ENCODE data around the gene LNPEP. TPM values are rescaled to one million over a fixed set of nuclear protein-coding genes. Genes with fewer than 3 reads are reported as not detected.

The LNPEP gene
- total and polyA plus RNA-seq, 2 of the 13 experiments (the other 11 are each of a cell fraction or from before 2014, with no cell fraction given): 8.0 to 16.9 TPM

DNA sequence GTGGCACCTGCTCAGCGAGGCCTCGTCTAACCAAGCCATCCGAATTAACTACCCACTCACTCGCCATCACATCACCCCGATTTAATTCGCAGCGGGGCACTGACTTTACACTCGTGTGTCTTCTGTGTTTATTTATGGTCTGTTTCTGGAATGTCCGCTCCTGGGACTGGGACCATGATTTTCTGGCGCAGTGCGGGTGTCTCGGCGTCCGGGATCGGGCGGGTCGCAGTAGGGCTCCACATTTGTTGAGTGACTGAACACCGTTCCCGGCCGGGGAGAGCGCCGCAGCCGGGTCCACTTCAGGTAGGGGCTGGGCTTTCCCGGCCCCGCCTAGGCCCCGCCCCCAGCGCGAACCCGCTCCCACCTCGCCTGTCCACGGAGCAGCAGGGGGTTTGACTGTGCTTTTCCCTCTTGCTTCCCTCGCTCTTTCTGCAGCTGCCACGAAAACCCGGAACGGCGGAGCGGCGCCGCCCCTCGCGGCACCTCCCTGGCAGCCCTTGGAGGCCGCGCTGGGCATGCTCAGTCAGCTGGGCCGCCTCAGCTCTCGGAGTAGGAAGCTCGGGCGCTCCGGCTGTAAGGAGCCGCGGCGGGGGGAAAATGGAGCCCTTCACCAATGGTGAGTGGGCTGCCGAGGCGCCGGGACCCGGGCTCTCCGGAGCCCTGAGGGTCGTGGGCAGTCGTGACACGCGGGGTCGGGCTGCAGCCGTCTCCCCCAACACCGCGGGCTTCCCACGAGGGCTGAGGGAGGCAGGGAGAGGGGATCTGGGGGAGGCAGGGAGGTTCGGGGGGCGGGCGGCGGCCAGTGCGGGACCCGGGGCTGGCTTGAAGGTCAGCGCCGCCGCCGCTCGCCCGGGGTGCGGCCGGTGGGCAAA lies at the start of gene LNPEP (continued):
- TF ChIP-seq, protein P1, sequence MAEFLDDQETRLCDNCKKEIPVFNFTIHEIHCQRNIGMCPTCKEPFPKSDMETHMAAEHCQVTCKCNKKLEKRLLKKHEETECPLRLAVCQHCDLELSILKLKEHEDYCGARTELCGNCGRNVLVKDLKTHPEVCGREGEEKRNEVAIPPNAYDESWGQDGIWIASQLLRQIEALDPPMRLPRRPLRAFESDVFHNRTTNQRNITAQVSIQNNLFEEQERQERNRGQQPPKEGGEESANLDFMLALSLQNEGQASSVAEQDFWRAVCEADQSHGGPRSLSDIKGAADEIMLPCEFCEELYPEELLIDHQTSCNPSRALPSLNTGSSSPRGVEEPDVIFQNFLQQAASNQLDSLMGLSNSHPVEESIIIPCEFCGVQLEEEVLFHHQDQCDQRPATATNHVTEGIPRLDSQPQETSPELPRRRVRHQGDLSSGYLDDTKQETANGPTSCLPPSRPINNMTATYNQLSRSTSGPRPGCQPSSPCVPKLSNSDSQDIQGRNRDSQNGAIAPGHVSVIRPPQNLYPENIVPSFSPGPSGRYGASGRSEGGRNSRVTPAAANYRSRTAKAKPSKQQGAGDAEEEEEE (CRISPR knock-in tag; IDR thresholded peaks at IDR 0.05; ENCODE audit: borderline replicate concordance): peak; percentile 75; the same call in 1 of the 2 replicates
- TF ChIP-seq DZIP1 (CRISPR knock-in tag; IDR thresholded peaks at IDR 0.05) (peak; percentile 77; the same call in 1 of the 2 replicates), SETDB1 (CRISPR knock-in tag; IDR thresholded peaks at IDR 0.05; ENCODE audit: borderline replicate concordance) (no peak), ZNF142 (CRISPR knock-in tag; IDR thresholded peaks at IDR 0.05) (peak; percentile 99), HIVEP1 (CRISPR knock-in tag; IDR thresholded peaks at IDR 0.05) (peak; percentile 44), ZNF124 (CRISPR knock-in tag; IDR thresholded peaks at IDR 0.05) (peak; percentile 64), SOX13 (IDR thresholded peaks at IDR 0.05) (no peak), SOX13 (CRISPR knock-in tag; conservative IDR thresholded peaks at IDR 0.05 in 1 of 2, IDR thresholded peaks at IDR 0.05 in 1 of 2) (peak in 1 of 2 experiments; percentile 65; a peak in 2 of 4 replicates), ATF1 (CRISPR knock-in tag; IDR thresholded peaks at IDR 0.05) (no peak), ZNF30 (CRISPR knock-in tag; IDR thresholded peaks at IDR 0.05) (no peak), CREB1 (IDR thresholded peaks at IDR 0.05) (no peak), CREB1 (CRISPR knock-in tag; IDR thresholded peaks at IDR 0.05) (peak; percentile 59; the same call in 1 of the 2 replicates), GABPA (IDR thresholded peaks at IDR 0.05; ENCODE audit: low read depth, low read length) (no peak), GABPA (CRISPR knock-in tag; IDR thresholded peaks at IDR 0.05; ENCODE audit: low read depth) (peak; percentile 58), CAMTA2 (CRISPR knock-in tag; IDR thresholded peaks at IDR 0.05; ENCODE audit: borderline replicate concordance) (no peak), SALL1 (CRISPR knock-in tag; IDR thresholded peaks at IDR 0.05) (peak; percentile 77)
- TF ChIP-seq, protein P2, sequence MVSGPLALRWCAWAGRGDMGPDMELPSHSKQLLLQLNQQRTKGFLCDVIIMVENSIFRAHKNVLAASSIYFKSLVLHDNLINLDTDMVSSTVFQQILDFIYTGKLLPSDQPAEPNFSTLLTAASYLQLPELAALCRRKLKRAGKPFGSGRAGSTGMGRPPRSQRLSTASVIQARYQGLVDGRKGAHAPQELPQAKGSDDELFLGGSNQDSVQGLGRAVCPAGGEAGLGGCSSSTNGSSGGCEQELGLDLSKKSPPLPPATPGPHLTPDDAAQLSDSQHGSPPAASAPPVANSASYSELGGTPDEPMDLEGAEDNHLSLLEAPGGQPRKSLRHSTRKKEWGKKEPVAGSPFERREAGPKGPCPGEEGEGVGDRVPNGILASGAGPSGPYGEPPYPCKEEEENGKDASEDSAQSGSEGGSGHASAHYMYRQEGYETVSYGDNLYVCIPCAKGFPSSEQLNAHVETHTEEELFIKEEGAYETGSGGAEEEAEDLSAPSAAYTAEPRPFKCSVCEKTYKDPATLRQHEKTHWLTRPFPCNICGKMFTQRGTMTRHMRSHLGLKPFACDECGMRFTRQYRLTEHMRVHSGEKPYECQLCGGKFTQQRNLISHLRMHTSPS (CRISPR knock-in tag; IDR thresholded peaks at IDR 0.05; ENCODE audit: low read depth): peak; percentile 84

All from HepG2 (cell line).